Tibial nerve (tissue), 4 donors: ENCODE measurements around the gene AOAH. TPM values are rescaled to one million over a fixed set of nuclear protein-coding genes. Genes with fewer than 3 reads are reported as not detected.
"Not testable (repeated sequence)": the region's sequence is repeated elsewhere in the genome, so short reads cannot be mapped to it uniquely, and the experiment has no call there.

Source experiments
- DNase-seq, 2 donors: peaks; one replicate each; pipeline ENCODE4 v3.0.0-alpha.2; 2019; ENCODE audit warnings: low spot score in 2 of 2
- H3K27ac ChIP-seq, 4 donors: fragments of 200-600 bp; sonication (generic) in 3 of 4; one replicate each; pipeline ENCODE4 v1.5.1; 2017 to 2019; ENCODE audit warnings: mild to moderate bottlenecking in 1 of 4
- H3K27me3 ChIP-seq, 2 donors: fragments of 200-600 bp; sonication (generic) in 1 of 2; one replicate each; pipeline versions ENCODE4 v1.5.1 to v1.6.0; 2017 to 2019
- H3K36me3 ChIP-seq, 3 donors: fragments of 200-600 bp; sonication (generic); one replicate each; pipeline ENCODE4 v1.5.1; 2018 to 2019
- H3K4me1 ChIP-seq, 4 donors: fragments of 200-600 bp; sonication (generic) in 3 of 4; one replicate each; pipeline ENCODE4 v1.5.1; 2017 to 2019
- H3K4me3 ChIP-seq, 4 donors: fragments of 200-600 bp; sonication (generic) in 3 of 4; one replicate each; pipeline ENCODE4 v1.5.1; 2017 to 2019; ENCODE audit warnings: mild to moderate bottlenecking in 1 of 4, moderate library complexity in 1 of 4
- H3K9me3 ChIP-seq, 4 donors: fragments of 200-600 bp; sonication (generic) in 3 of 4; one replicate each; pipeline ENCODE4 v1.5.1; 2017 to 2019
- EP300 ChIP-seq, 2 donors: sonication (generic); formaldehyde crosslinking; IDR thresholded peaks; one replicate each; pipeline ENCODE4 v1.6.1; 2017; ENCODE audit warnings: antibody characterized with exemption in 2 of 2, mild to moderate bottlenecking in 1 of 2
- POLR2A ChIP-seq, 2 donors: fragments of 450-650 bp; IDR thresholded peaks; one replicate each; pipeline ENCODE4 v1.6.1; 2017; ENCODE audit warnings: antibody characterized with exemption in 2 of 2, mild to moderate bottlenecking in 2 of 2, moderate library complexity in 2 of 2
- WGBS, 2 donors: methylation state at CpG; one replicate each; pipeline ENCODE4 v1.1.5; 2018; 5-methylcytosine and 5-hydroxymethylcytosine counted together
- total RNA-seq, 4 donors: library from RNA; depleted of rRNA; stranded (reverse); fragments of >200 nt; gene quantifications; one replicate each; pipeline ENCODE4 v1.1.0, GENCODE V29; 2016
- TF ChIP-seq, protein P1 (sequence below), 5 experiments: fragments of 200-600 bp in 3 of 5; fragments of 450-650 bp in 2 of 5; sonication (generic) in 3 of 5; IDR thresholded peaks; one replicate each; pipeline ENCODE4 v1.5.1; 2016 to 2019; ENCODE audit warnings: antibody characterized with exemption in 5 of 5, mild to moderate bottlenecking in 3 of 5, moderate library complexity in 2 of 5

Gene AOAH
- total RNA-seq, 4 donors from 2014 or later, result 7.5 to 17.8 (median 9.1) TPM

DNA sequence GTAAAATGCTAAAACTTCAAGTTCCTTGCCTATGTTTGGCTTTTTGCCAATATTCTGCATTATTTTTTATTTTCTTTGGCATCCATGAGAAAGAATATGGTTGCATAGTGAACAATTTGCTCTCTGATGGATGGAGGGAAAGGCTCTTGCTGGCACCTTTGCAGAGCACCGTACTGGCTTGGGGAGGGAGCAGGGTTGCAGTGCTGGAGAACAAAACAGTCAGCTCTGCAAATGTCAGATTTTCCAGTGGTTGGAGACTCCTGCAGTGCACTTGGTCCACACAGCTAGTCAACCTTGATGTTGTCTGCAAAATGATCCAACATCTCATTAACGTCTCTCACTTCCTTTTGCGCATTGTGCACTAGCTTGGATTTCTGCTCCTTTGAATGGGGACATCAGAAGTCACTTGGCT is 233.9 kb downstream of the AOAH start:
- H3K9me3 ChIP-seq, result peaks cover 0 to 7% (median 0%) of the 10 kb centered on the region in 4 donors
- no peak overlapping the region for H3K4me3 ChIP-seq
- H3K4me1 ChIP-seq, result no peaks in the 10 kb centered on the region
- H3K27ac ChIP-seq, result no peak overlapping the region
- no peaks in the 10 kb centered on the region for H3K36me3 ChIP-seq
- TF ChIP-seq, protein P1, sequence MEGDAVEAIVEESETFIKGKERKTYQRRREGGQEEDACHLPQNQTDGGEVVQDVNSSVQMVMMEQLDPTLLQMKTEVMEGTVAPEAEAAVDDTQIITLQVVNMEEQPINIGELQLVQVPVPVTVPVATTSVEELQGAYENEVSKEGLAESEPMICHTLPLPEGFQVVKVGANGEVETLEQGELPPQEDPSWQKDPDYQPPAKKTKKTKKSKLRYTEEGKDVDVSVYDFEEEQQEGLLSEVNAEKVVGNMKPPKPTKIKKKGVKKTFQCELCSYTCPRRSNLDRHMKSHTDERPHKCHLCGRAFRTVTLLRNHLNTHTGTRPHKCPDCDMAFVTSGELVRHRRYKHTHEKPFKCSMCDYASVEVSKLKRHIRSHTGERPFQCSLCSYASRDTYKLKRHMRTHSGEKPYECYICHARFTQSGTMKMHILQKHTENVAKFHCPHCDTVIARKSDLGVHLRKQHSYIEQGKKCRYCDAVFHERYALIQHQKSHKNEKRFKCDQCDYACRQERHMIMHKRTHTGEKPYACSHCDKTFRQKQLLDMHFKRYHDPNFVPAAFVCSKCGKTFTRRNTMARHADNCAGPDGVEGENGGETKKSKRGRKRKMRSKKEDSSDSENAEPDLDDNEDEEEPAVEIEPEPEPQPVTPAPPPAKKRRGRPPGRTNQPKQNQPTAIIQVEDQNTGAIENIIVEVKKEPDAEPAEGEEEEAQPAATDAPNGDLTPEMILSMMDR (IDR thresholded peaks at IDR 0.05), result no peak
- TF ChIP-seq EP300 (IDR thresholded peaks at IDR 0.05) (no peak), POLR2A (IDR thresholded peaks at IDR 0.05) (no peak)
- no peaks in the 10 kb centered on the region for H3K27me3 ChIP-seq
- WGBS, 2 donors, result 45 to 49% methylated on average over 3 of the region's 3 CpGs
- no peak for DNase-seq

DNA sequence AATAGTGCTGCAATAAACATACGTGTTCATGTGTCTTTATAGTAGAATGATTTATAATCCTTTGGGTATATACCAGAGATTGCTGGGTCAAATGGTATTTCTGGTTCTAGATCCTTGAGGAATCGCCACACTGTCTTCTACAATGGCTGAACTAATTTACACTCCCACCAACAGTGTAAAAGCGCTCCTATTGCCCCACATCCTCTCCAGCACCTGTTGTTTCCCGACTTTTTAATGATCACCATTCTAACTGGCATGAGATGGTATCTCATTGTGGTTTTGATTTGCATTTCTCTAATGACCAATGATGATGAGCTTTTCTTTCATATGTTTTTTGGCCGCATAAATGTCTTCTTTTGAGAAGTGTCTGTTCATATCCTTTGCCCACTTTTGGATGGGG is 235.6 kb downstream of the AOAH start:
- WGBS, 2 donors, result 94 to 96% methylated on average over 5 of the region's 5 CpGs
- H3K4me1 ChIP-seq, H3K9me3 ChIP-seq, DNase-seq, H3K4me3 ChIP-seq, H3K27me3 ChIP-seq, H3K36me3 ChIP-seq, H3K27ac ChIP-seq: not testable (repeated sequence)

DNA sequence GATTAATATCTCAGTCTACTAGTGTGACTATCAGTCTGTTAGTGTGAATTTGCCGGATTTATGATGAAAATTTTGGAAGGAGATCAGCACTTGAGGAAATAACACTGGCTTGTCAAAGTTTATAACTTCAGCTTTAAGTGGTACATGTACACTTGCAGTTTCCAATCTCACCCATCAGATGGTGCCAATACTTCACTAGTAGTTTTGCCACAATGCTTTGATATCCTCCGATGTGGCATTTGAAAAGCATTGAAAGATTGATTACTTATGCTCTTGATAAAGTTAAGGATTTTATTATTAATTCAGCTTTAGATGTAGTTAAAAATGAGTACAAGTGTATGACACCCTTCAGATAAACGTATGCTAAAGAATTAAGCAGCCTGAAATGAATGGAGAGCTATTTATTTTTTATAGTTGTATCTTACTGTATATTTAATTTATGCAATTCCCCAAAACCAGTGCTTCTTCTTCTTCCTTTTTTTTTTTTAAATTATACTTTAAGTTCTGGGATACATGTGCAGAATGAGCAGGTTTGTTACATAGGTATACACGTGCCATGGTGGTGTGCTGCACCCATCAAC is 236.4 kb downstream of the AOAH start:
- H3K9me3 ChIP-seq, result no peaks in the 10 kb centered on the region
- peak in 1 of 2 donors; percentile 52 for DNase-seq
- H3K27me3 ChIP-seq, result no peaks in the 10 kb centered on the region
- no peaks in the 10 kb centered on the region for H3K4me1 ChIP-seq
- H3K27ac ChIP-seq, result no peak overlapping the region
- H3K4me3 ChIP-seq, result no peak overlapping the region
- no peaks in the 10 kb centered on the region for H3K36me3 ChIP-seq
- 30 to 37% methylated on average over 4 of the region's 4 CpGs for WGBS, 2 donors
- TF ChIP-seq, protein P1 (IDR thresholded peaks at IDR 0.05), result peak; percentile 53 to 83 (median 60)
- no peak for TF ChIP-seq POLR2A (IDR thresholded peaks at IDR 0.05)

DNA sequence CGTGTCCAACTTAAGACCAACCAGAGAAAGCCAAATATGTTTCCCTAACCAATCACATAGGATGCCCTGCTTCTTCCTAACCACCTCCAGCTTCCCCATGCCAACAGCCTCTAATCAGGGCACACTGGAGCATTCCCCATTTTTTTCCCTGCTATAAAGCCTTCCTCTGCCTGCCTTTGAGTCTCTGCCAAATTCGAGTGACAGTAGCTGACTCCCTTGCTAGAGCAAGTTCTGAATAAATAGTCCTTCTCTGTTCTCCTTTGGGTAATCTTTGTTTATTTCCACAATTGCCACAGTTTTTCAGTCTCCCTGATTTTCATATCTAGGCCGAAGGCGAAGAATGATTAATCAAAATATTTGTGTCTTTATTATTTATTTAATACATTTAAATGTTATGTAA is 238.0 kb downstream of the AOAH start:
- TF ChIP-seq, protein P1 (IDR thresholded peaks at IDR 0.05), result no peak
- TF ChIP-seq POLR2A (IDR thresholded peaks at IDR 0.05), result no peak
- TF ChIP-seq EP300 (IDR thresholded peaks at IDR 0.05), result no peak
- no peaks in the 10 kb centered on the region for H3K36me3 ChIP-seq
- H3K9me3 ChIP-seq, result no peaks in the 10 kb centered on the region
- H3K27me3 ChIP-seq, result no peaks in the 10 kb centered on the region
- DNase-seq, result no peak
- no peak overlapping the region for H3K4me3 ChIP-seq
- no peaks in the 10 kb centered on the region for H3K4me1 ChIP-seq
- 36 to 42% methylated on average over 4 of the region's 4 CpGs for WGBS, 2 donors
- no peak overlapping the region for H3K27ac ChIP-seq

DNA sequence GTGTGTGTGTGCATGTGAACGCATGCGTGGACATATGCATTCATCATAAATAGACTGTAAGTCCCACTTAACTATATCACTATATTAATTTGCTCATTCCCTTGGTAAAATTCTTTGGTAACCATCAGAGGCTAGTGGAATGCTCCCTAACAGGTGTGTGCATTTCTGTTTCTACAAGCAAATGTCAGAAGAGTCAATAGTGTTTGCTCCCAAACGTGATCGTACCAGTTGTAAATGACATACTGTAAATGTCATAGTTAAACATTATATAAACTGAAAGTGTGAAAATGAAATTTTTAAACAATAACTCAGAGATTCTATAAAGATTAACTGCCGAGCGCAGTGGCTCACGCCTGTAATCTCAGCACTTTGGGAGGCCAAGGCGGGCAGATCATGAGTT is 240.0 kb downstream of the AOAH start:
- no peak for DNase-seq
- no peaks in the 10 kb centered on the region for H3K36me3 ChIP-seq
- no peak for TF ChIP-seq POLR2A (IDR thresholded peaks at IDR 0.05)
- no peak for TF ChIP-seq EP300 (IDR thresholded peaks at IDR 0.05)
- TF ChIP-seq, protein P1 (IDR thresholded peaks at IDR 0.05), result no peak
- H3K27ac ChIP-seq, result no peak overlapping the region
- H3K9me3 ChIP-seq, result peaks cover 0 to 9% (median 0%) of the 10 kb centered on the region in 4 donors
- 81 to 83% methylated on average over 8 of the region's 8 CpGs for WGBS, 2 donors
- no peaks in the 10 kb centered on the region for H3K4me1 ChIP-seq
- no peak overlapping the region for H3K4me3 ChIP-seq
- no peaks in the 10 kb centered on the region for H3K27me3 ChIP-seq

DNA sequence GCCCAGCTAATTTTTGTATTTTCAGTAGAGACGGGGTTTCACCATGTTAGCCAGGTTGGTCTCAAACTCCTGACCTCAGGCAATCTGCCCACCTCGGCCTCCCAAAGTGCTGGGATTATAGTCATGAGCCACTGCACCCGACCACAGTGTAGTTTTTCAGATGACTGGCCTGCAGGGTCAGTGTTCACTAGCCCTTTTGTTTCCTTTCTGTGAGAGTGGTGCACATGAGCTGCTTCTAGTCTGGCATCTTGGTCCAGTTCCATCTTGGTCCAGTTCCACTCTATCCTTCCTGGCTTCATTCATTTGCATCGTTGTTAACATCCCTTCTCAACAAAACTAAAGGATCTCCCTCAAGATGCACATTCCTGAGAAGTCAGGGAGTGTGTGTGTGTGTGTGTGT is 240.4 kb downstream of the AOAH start:
- not testable (repeated sequence) for H3K4me3 ChIP-seq, H3K27ac ChIP-seq, H3K36me3 ChIP-seq, H3K4me1 ChIP-seq, H3K27me3 ChIP-seq, DNase-seq
- peaks cover 0 to 11% (median 0%) of the 10 kb centered on the region in 4 donors for H3K9me3 ChIP-seq
- WGBS, 2 donors, result 39 to 57% methylated on average over 4 of the region's 4 CpGs
